ENCODE results near the gene TRMT61A. TPM values are rescaled to one million over a fixed set of nuclear protein-coding genes. Genes with fewer than 3 reads are reported as not detected.

Gene TRMT61A
- total and polyA plus RNA-seq, 8 donors = 3.3 to 16.1 (median 7.6) TPM

DNA sequence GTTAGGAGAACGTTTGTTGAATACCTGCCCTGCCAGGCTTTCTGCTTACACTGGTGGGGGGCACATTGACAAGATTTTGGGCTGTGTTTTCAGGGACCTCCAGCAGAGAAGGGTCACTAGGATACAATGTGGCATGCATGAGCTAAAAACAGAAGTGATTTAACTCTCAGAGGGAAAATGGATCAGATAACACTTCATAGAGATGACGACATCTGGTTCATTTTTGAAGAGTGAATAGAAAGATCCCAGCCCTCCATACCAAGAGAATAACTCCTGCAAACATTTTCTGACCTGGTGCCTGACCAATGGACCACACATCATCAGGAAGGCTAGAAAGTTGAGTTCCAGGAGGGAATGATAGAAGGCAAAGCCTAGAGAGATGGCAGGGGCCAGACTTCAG is 40.0 kb upstream of the TRMT61A start:
- FAIRE-seq (no peak), ATAC-seq (no peak), DNase-seq (no peak)
- intact Hi-C loops (cut with DNase I) = no loop called here
- Histone ChIP-seq H3K4me1 (no peaks in the 10 kb centered on the region), H3K4me3 (no peak overlapping the region), H3K27me3 (no peaks in the 10 kb centered on the region), H3K9me3 (no peaks in the 10 kb centered on the region), H3K36me3 (peaks cover 0 to 42% (median 6%) of the 10 kb centered on the region in 3 donors), H3K27ac (no peak overlapping the region)
- WGBS, 2 donors = 71 to 73% methylated on average over 2 of the region's 2 CpGs
- TF ChIP-seq, protein P1, sequence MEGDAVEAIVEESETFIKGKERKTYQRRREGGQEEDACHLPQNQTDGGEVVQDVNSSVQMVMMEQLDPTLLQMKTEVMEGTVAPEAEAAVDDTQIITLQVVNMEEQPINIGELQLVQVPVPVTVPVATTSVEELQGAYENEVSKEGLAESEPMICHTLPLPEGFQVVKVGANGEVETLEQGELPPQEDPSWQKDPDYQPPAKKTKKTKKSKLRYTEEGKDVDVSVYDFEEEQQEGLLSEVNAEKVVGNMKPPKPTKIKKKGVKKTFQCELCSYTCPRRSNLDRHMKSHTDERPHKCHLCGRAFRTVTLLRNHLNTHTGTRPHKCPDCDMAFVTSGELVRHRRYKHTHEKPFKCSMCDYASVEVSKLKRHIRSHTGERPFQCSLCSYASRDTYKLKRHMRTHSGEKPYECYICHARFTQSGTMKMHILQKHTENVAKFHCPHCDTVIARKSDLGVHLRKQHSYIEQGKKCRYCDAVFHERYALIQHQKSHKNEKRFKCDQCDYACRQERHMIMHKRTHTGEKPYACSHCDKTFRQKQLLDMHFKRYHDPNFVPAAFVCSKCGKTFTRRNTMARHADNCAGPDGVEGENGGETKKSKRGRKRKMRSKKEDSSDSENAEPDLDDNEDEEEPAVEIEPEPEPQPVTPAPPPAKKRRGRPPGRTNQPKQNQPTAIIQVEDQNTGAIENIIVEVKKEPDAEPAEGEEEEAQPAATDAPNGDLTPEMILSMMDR (IDR thresholded peaks at IDR 0.05) = no peak

DNA sequence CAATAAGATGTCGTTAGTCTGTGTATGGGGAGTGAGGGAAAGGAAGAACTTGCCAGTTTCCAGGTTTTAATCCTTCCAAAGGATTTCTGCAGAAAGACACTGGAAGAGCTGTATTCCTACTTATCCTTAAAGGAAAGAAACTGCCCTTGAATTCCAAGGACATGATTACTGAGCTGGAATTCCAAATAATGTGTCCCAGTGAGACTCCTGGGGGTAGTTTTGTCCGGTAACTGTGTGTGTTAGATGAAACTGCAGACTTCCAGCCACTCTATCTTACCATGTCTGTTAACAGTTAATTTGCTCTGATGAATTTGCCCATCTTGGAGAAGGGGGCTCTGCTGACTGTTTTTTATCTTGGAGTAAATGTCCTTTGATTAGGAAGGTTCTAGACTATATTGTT is 39.4 kb upstream of the TRMT61A start:
- 91 to 96% methylated on average over 2 of the region's 2 CpGs for WGBS, 2 donors
- no peak overlapping the region for H3K27ac ChIP-seq
- H3K27me3 ChIP-seq = no peaks in the 10 kb centered on the region
- intact Hi-C loops (cut with DNase I) = loop anchor here in 1 of 3 donors (10.0 kb wide), 1 partner anchor 55 kb away; no protein-coding TSS in a partner anchor
- H3K4me1 ChIP-seq = no peaks in the 10 kb centered on the region
- no peak for DNase-seq
- no peaks in the 10 kb centered on the region for H3K9me3 ChIP-seq
- no peak for FAIRE-seq
- H3K36me3 ChIP-seq = peaks cover 0 to 49% (median 6%) of the 10 kb centered on the region in 3 donors
- ATAC-seq = no peak
- TF ChIP-seq, protein P1 (IDR thresholded peaks at IDR 0.05) = no peak
- H3K4me3 ChIP-seq = no peak overlapping the region

DNA sequence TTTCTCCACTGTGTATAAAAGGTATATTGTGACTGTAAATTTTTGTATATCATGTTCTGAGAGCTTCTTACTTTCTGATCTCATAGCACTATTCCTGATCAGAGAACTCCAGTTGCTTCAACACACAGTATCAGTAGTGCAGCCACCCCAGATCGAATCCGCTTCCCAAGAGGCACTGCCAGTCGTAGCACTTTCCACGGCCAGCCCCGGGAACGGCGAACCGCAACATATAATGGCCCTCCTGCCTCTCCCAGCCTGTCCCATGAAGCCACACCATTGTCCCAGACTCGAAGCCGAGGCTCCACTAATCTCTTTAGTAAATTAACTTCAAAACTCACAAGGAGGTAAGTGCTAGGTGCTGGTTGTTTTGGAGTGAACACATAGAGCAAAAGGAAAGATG is 37.3 kb upstream of the TRMT61A start:
- WGBS, 2 donors = 86 to 88% methylated on average over 10 of the region's 10 CpGs
- intact Hi-C loops (cut with DNase I) = loop anchor here in 1 of 3 donors (10.0 kb wide), 1 partner anchor 53 kb away; no protein-coding TSS in a partner anchor
- Histone ChIP-seq H3K27ac (no peak overlapping the region), H3K4me3 (no peak overlapping the region), H3K9me3 (no peaks in the 10 kb centered on the region), H3K4me1 (no peaks in the 10 kb centered on the region), H3K27me3 (no peaks in the 10 kb centered on the region), H3K36me3 (peaks cover 6 to 62% (median 9%) of the 10 kb centered on the region in 3 donors)
- TF ChIP-seq, protein P1 (IDR thresholded peaks at IDR 0.05) = no peak
- DNase-seq (no peak), FAIRE-seq (no peak), ATAC-seq (no peak)

DNA sequence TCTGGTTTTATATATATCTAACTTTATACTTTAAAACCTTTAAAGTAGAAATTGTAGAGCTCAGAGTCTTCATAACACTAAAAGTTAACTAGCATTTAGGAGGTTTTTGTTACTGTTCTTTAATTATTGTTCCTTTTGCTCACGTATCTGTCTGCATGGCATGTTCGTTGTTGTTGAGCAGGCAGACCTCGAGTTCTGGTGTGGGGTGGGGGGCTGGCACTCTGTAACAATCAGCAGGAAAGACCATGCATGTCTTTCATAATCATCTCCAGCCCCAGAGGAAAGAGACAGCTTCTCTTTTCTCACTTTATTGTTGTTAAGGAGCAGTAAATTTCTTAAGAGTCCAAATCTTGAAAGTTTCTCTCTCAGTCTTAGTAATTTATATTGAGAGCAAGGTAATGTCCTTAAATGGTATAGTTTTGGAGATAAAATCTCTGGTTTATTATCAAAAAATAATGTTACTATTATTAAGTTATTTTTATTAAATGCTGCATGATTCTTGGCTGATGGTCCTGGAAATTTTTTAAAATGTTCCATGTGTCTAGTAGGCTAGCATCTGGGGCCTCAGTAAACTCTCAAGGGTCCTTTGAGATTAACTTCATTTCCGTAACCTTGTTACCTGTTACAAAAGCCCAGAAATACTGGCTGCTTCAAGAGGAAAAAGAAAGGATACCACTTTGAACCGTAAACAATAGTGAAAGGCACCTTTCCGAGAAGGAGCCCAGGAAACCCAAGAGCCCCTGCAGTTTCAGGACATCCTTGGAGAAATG is 36.7 kb upstream of the TRMT61A start:
- Histone ChIP-seq H3K9me3 (no peaks in the 10 kb centered on the region), H3K36me3 (peaks cover 6 to 65% (median 9%) of the 10 kb centered on the region in 3 donors), H3K4me3 (no peak overlapping the region), H3K27me3 (no peaks in the 10 kb centered on the region), H3K4me1 (no peaks in the 10 kb centered on the region), H3K27ac (no peak overlapping the region)
- FAIRE-seq (no peak), DNase-seq (no peak), ATAC-seq (no peak)
- 85 to 88% methylated on average over 6 of the region's 6 CpGs for WGBS, 2 donors
- TF ChIP-seq, protein P1 (IDR thresholded peaks at IDR 0.05) = no peak
- intact Hi-C loops (cut with DNase I) = loop anchor here in 1 of 3 donors (10.0 kb wide), 1 partner anchor 52 kb away; no protein-coding TSS in a partner anchor

DNA sequence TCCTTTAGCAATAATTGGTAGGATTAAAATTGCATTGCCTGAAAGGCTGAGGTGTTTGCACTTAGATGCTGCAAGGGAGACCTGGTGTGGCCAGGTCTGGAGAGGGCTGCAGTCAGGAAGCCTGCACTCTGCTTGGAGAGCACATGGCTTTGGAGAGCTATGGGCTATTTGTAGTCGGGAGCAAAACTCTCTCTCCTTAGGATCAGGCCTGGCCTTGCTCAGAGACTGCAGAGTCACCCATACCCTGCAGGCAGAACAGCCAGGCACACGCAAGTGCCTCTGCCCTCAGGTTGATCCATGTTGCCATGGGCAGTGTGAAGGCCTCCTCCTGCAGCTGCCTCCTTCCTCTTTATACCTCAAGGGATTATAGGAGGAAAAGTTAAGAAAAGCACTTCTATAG is 33.1 kb upstream of the TRMT61A start:
- Histone ChIP-seq H3K36me3 (peaks cover 6 to 46% (median 9%) of the 10 kb centered on the region in 3 donors), H3K27ac (no peak overlapping the region), H3K27me3 (no peaks in the 10 kb centered on the region), H3K9me3 (no peaks in the 10 kb centered on the region), H3K4me3 (no peak overlapping the region), H3K4me1 (no peaks in the 10 kb centered on the region)
- intact Hi-C loops (cut with DNase I) = loop anchor here in 1 of 3 donors (10.0 kb wide), 1 partner anchor 49 kb away; no protein-coding TSS in a partner anchor
- FAIRE-seq (no peak), DNase-seq (peak in 1 of 6 donors; percentile 10), ATAC-seq (no peak)
- WGBS, 2 donors = 64 to 69% methylated on average over 2 of the region's 2 CpGs
- TF ChIP-seq, protein P1 (IDR thresholded peaks at IDR 0.05) = no peak

All from pancreas (tissue), 10 donors.